ENCODE data around the gene ZBTB20. TPM values are rescaled to one million over a fixed set of nuclear protein-coding genes. Genes with fewer than 3 reads are reported as not detected.

The ZBTB20 gene
- total RNA-seq, 5 donors from 2014 or later (not counting 1 experiment from before 2014, with no cell fraction given): 43.1 to 80.7 (median 48.4) TPM

- POLR2A ChIA-PET: interaction anchor here in 1 of 2 donors (0.6 kb wide), 1 partner anchor 9 kb away, joined by 6 read pairs; no protein-coding TSS in a partner anchor
- no peaks in the 10 kb centered on the region for H3K27me3 ChIP-seq (replicated peaks in 1 of 2; ENCODE audit: control insufficient read depth in 2 of 2, extremely low read depth in 1 of 2, insufficient read depth in 2 of 2, low read length in 1 of 2)
- Mint-ChIP-seq H3K27me3 (no peaks in the 10 kb centered on the region), H3K27ac (peak overlapping the region; percentile 25 to 71), H3K4me1 (peaks cover 57 to 68% (median 66%) of the 10 kb centered on the region in 3 donors), H3K36me3 (peaks cover 18% of the 10 kb centered on the region), H3K4me3 (no peak overlapping the region), H3K9me3 (no peaks in the 10 kb centered on the region)
- H3K9me3 ChIP-seq: no peaks in the 10 kb centered on the region
- CTCF ChIA-PET: interaction anchor here in 1 of 2 donors (1.3 kb wide), 2 partner anchors 17 to 20 kb away, joined by 3 to 7 read pairs; partner anchors contain the start of gene TIGIT
- peak overlapping the region; percentile 86 for H3K27ac ChIP-seq (ENCODE audit: low read length)
- ATAC-seq (replicated peaks in 1 of 4) (no peak), DNase-seq (no peak)
- H3K4me1 ChIP-seq (ENCODE audit: control insufficient read depth in 1 of 2, extremely low read depth in 1 of 2, insufficient read depth in 2 of 2, low read length in 2 of 2): peaks cover 0 to 43% of the 10 kb centered on the region in 2 experiments
- peaks cover 0 to 18% of the 10 kb centered on the region in 2 donors for H3K36me3 ChIP-seq (ENCODE audit: control insufficient read depth in 2 of 2, extremely low read depth in 1 of 2, insufficient read depth in 1 of 2, low read length in 1 of 2)
- no peak overlapping the region for H3K4me3 ChIP-seq (ENCODE audit: control insufficient read depth in 1 of 2, extremely low read depth in 1 of 2, low read length in 1 of 2)
- no CpG with 5 or more reads among the region's 2 CpGs for WGBS (ENCODE audit: insufficient coverage)
These were observed 836.4 kb downstream of the ZBTB20 start for GRCh38 chr3:114310695-114311094.

- H3K27me3 ChIP-seq (replicated peaks in 1 of 2; ENCODE audit: control insufficient read depth in 2 of 2, extremely low read depth in 1 of 2, insufficient read depth in 2 of 2, low read length in 1 of 2): no peaks in the 10 kb centered on the region
- peaks cover 0 to 18% of the 10 kb centered on the region in 2 donors for H3K36me3 ChIP-seq (ENCODE audit: control insufficient read depth in 2 of 2, extremely low read depth in 1 of 2, insufficient read depth in 1 of 2, low read length in 1 of 2)
- ChIA-PET CTCF (interaction anchor here in 1 of 2 donors (2.3 kb wide), 1 partner anchor 21 kb away, joined by 7 read pairs; no protein-coding TSS in a partner anchor), POLR2A (no interaction called here)
- Mint-ChIP-seq H3K36me3 (peaks cover 25% of the 10 kb centered on the region), H3K4me1 (peaks cover 43 to 66% (median 58%) of the 10 kb centered on the region in 3 donors), H3K4me3 (peak overlapping the region; percentile 14 to 48 (median 18)), H3K9me3 (no peaks in the 10 kb centered on the region), H3K27ac (peak overlapping the region; percentile 83 to 90), H3K27me3 (no peaks in the 10 kb centered on the region)
- H3K27ac ChIP-seq (ENCODE audit: low read length): peak overlapping the region; percentile 86
- H3K9me3 ChIP-seq: no peaks in the 10 kb centered on the region
- peaks cover 0 to 51% of the 10 kb centered on the region in 2 experiments for H3K4me1 ChIP-seq (ENCODE audit: control insufficient read depth in 1 of 2, extremely low read depth in 1 of 2, insufficient read depth in 2 of 2, low read length in 2 of 2)
- ATAC-seq (replicated peaks in 1 of 4): peak; percentile 88 to 93 (median 90)
- H3K4me3 ChIP-seq (ENCODE audit: control insufficient read depth in 1 of 2, extremely low read depth in 1 of 2, low read length in 1 of 2): no peak overlapping the region
- WGBS (ENCODE audit: insufficient coverage): 0% methylated on average over 2 of the region's 5 CpGs
- peak in 33 of 35 experiments; percentile 35 to 82 (median 57) for DNase-seq
These were observed 838.3 kb downstream of the ZBTB20 start for GRCh38 chr3:114308830-114309229.

- peak overlapping the region; percentile 83 to 90 for H3K27ac Mint-ChIP-seq
These were observed 838.7 kb downstream of the ZBTB20 start for GRCh38 chr3:114308377-114308776.

GRCh38 chr3:114307832-114308231 lies 839.3 kb downstream of the ZBTB20 start:
- Mint-ChIP-seq H3K27me3 (no peaks in the 10 kb centered on the region), H3K36me3 (peaks cover 19% of the 10 kb centered on the region), H3K4me1 (peaks cover 42 to 59% (median 49%) of the 10 kb centered on the region in 3 donors), H3K9me3 (no peaks in the 10 kb centered on the region), H3K27ac (peak overlapping the region; percentile 83 to 90), H3K4me3 (peak overlapping the region; percentile 18 to 67 (median 48))
- POLR2A ChIA-PET: interaction anchor here in 1 of 2 donors (0.9 to 1.1 kb wide), 3 partner anchors 15 to 79 kb away, joined by 3 read pairs; no protein-coding TSS in a partner anchor
- Histone ChIP-seq H3K27ac (ENCODE audit: low read length) (peak overlapping the region; percentile 86), H3K27me3 (replicated peaks in 1 of 2; ENCODE audit: control insufficient read depth in 2 of 2, extremely low read depth in 1 of 2, insufficient read depth in 2 of 2, low read length in 1 of 2) (no peaks in the 10 kb centered on the region), H3K36me3 (ENCODE audit: control insufficient read depth in 2 of 2, extremely low read depth in 1 of 2, insufficient read depth in 1 of 2, low read length in 1 of 2) (peaks cover 0 to 19% of the 10 kb centered on the region in 2 donors), H3K4me3 (ENCODE audit: control insufficient read depth in 1 of 2, extremely low read depth in 1 of 2, low read length in 1 of 2) (peak overlapping the region in 1 of 2 donors; percentile 23), H3K9me3 (no peaks in the 10 kb centered on the region), H3K4me1 (ENCODE audit: control insufficient read depth in 1 of 2, extremely low read depth in 1 of 2, insufficient read depth in 2 of 2, low read length in 2 of 2) (peaks cover 0 to 51% of the 10 kb centered on the region in 2 experiments)
- ATAC-seq (replicated peaks in 1 of 4) (no peak), DNase-seq (peak in 1 of 35 experiments; percentile 24)
- 37% methylated on average over 2 of the region's 3 CpGs for WGBS (ENCODE audit: insufficient coverage)
- CTCF ChIA-PET: interaction anchor here in 1 of 2 donors (0.6 to 2.6 kb wide), 6 partner anchors 11 to 51 kb away, joined by 3 to 18 read pairs (median 5); no protein-coding TSS in a partner anchor

More at GRCh38 chr3:114308377-114308776, 838.7 kb downstream of the ZBTB20 start:
- no peaks in the 10 kb centered on the region for H3K27me3 ChIP-seq (replicated peaks in 1 of 2; ENCODE audit: control insufficient read depth in 2 of 2, extremely low read depth in 1 of 2, insufficient read depth in 2 of 2, low read length in 1 of 2)
- WGBS (ENCODE audit: insufficient coverage): 42% methylated on average over 1 of the region's 2 CpGs
- H3K4me1 ChIP-seq (ENCODE audit: control insufficient read depth in 1 of 2, extremely low read depth in 1 of 2, insufficient read depth in 2 of 2, low read length in 2 of 2): peaks cover 0 to 51% of the 10 kb centered on the region in 2 experiments
- no peaks in the 10 kb centered on the region for H3K9me3 Mint-ChIP-seq
- H3K27ac ChIP-seq (ENCODE audit: low read length): peak overlapping the region; percentile 86
- no peaks in the 10 kb centered on the region for H3K27me3 Mint-ChIP-seq
- peaks cover 42 to 64% (median 53%) of the 10 kb centered on the region in 3 donors for H3K4me1 Mint-ChIP-seq
- no peak overlapping the region for H3K4me3 ChIP-seq (ENCODE audit: control insufficient read depth in 1 of 2, extremely low read depth in 1 of 2, low read length in 1 of 2)
- POLR2A ChIA-PET: interaction anchor here in 1 of 2 donors (0.9 kb wide), 2 partner anchors 15 to 23 kb away, joined by 3 read pairs; no protein-coding TSS in a partner anchor
- H3K9me3 ChIP-seq: no peaks in the 10 kb centered on the region
- DNase-seq: peak in 1 of 35 experiments; percentile 37
- peak overlapping the region; percentile 14 to 48 (median 18) for H3K4me3 Mint-ChIP-seq
- H3K36me3 ChIP-seq (ENCODE audit: control insufficient read depth in 2 of 2, extremely low read depth in 1 of 2, insufficient read depth in 1 of 2, low read length in 1 of 2): peaks cover 0 to 18% of the 10 kb centered on the region in 2 donors
- CTCF ChIA-PET: interaction anchor here in 1 of 2 donors (1.1 to 2.3 kb wide), 2 partner anchors 20 to 50 kb away, joined by 3 to 7 read pairs; no protein-coding TSS in a partner anchor
- peaks cover 20% of the 10 kb centered on the region for H3K36me3 Mint-ChIP-seq
- ATAC-seq (replicated peaks in 1 of 4): peak; percentile 4 to 48 (median 22)

- peak; percentile 61 to 66 (median 62) for ATAC-seq (replicated peaks in 1 of 4)
- POLR2A ChIA-PET: interaction anchor here (0.6 to 1.1 kb wide), 4 partner anchors 14 to 88 kb away, joined by 3 to 4 read pairs (median 3); no protein-coding TSS in a partner anchor
- peak in 6 of 35 experiments; percentile 15 to 67 (median 21) for DNase-seq
These were observed 839.8 kb downstream of the ZBTB20 start for GRCh38 chr3:114307222-114307830.

More at GRCh38 chr3:114307222-114307830, 839.8 kb downstream of the ZBTB20 start:
- 39% methylated on average over 6 of the region's 8 CpGs for WGBS (ENCODE audit: insufficient coverage)
- peaks cover 0 to 19% of the 10 kb centered on the region in 2 donors for H3K36me3 ChIP-seq (ENCODE audit: control insufficient read depth in 2 of 2, extremely low read depth in 1 of 2, insufficient read depth in 1 of 2, low read length in 1 of 2)
- no peaks in the 10 kb centered on the region for H3K9me3 Mint-ChIP-seq
- H3K27ac ChIP-seq (ENCODE audit: low read length): peak overlapping the region; percentile 86
- peak overlapping the region; percentile 83 to 90 for H3K27ac Mint-ChIP-seq
- H3K27me3 ChIP-seq (replicated peaks in 1 of 2; ENCODE audit: control insufficient read depth in 2 of 2, extremely low read depth in 1 of 2, insufficient read depth in 2 of 2, low read length in 1 of 2): no peaks in the 10 kb centered on the region
- no peaks in the 10 kb centered on the region for H3K27me3 Mint-ChIP-seq
- peak overlapping the region; percentile 18 to 67 (median 48) for H3K4me3 Mint-ChIP-seq
- peaks cover 42 to 62% (median 49%) of the 10 kb centered on the region in 3 donors for H3K4me1 Mint-ChIP-seq
- H3K4me1 ChIP-seq (ENCODE audit: control insufficient read depth in 1 of 2, extremely low read depth in 1 of 2, insufficient read depth in 2 of 2, low read length in 2 of 2): peaks cover 0 to 54% of the 10 kb centered on the region in 2 experiments
- H3K36me3 Mint-ChIP-seq: peaks cover 22% of the 10 kb centered on the region
- CTCF ChIA-PET: interaction anchor here (0.5 to 2.6 kb wide), 10 partner anchors 11 to 812 kb away, joined by 3 to 18 read pairs (median 3); no protein-coding TSS in a partner anchor
- peak overlapping the region in 1 of 2 donors; percentile 23 for H3K4me3 ChIP-seq (ENCODE audit: control insufficient read depth in 1 of 2, extremely low read depth in 1 of 2, low read length in 1 of 2)
- no peaks in the 10 kb centered on the region for H3K9me3 ChIP-seq

All from T-cell (primary cell).